ENCODE measurements around the gene PROSER2.

The PROSER2 gene

GRCh38 chr10:11864727-11865126 is 41.6 kb downstream of the PROSER2 start:
- no peaks in the 10 kb centered on the region for H3K27me3 Mint-ChIP-seq
- peaks cover 16% of the 10 kb centered on the region for H3K4me1 Mint-ChIP-seq
- H3K27ac Mint-ChIP-seq = peak overlapping the region; percentile 34

GRCh38 chr10:11865561-11865960 is 42.4 kb downstream of the PROSER2 start:
- H3K27ac Mint-ChIP-seq = no peak overlapping the region
- H3K9me3 Mint-ChIP-seq = no peaks in the 10 kb centered on the region

More at GRCh38 chr10:11864727-11865126, 41.6 kb downstream of the PROSER2 start:
- Mint-ChIP-seq H3K9me3 (no peaks in the 10 kb centered on the region), H3K36me3 (no peaks in the 10 kb centered on the region), H3K4me3 (no peak overlapping the region)
- ATAC-seq = no peak

GRCh38 chr10:11866199-11866925 is 43.2 kb downstream of the PROSER2 start:
- Mint-ChIP-seq H3K9me3 (no peaks in the 10 kb centered on the region), H3K4me3 (no peak overlapping the region), H3K36me3 (no peaks in the 10 kb centered on the region), H3K27me3 (no peaks in the 10 kb centered on the region), H3K27ac (no peak overlapping the region), H3K4me1 (peaks cover 16% of the 10 kb centered on the region)
- ATAC-seq = no peak

More at GRCh38 chr10:11865561-11865960, 42.4 kb downstream of the PROSER2 start:
- Mint-ChIP-seq H3K4me1 (peaks cover 16% of the 10 kb centered on the region), H3K36me3 (no peaks in the 10 kb centered on the region), H3K27me3 (no peaks in the 10 kb centered on the region), H3K4me3 (no peak overlapping the region)
- no peak for ATAC-seq

DNA sequence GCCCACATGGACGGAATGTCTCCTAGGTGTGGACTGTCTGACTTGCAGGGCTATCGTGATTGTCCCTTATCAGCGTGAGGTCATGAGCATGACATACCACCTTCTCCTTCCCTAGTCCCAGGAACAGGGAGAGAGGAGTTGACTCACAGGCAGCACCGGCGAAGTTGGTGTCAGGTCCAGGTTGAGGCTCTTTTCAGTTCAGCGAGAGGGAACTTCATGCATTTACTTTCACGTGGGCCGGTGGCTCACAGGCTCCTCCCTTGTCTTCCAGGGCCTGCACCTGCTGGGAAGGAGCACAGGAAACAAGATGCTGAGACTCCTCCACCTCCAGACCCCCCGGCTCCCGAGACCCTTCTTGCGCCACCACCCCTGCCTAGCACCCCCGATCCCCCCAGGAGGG is 46.1 kb downstream of the PROSER2 start:
- H3K4me1 Mint-ChIP-seq = peaks cover 3% of the 10 kb centered on the region
- no peak for ATAC-seq

GRCh38 chr10:11869743-11870460 is 46.7 kb downstream of the PROSER2 start:
- Mint-ChIP-seq H3K36me3 (no peaks in the 10 kb centered on the region), H3K9me3 (no peaks in the 10 kb centered on the region), H3K4me1 (peaks cover 5% of the 10 kb centered on the region), H3K4me3 (no peak overlapping the region), H3K27me3 (peaks cover 27% of the 10 kb centered on the region), H3K27ac (no peak overlapping the region)
- ATAC-seq = peak; percentile 71

More for the DNA sequence above, 46.1 kb downstream of the PROSER2 start:
- Mint-ChIP-seq H3K4me3 (no peak overlapping the region), H3K27me3 (peaks cover 20% of the 10 kb centered on the region), H3K36me3 (no peaks in the 10 kb centered on the region), H3K27ac (no peak overlapping the region), H3K9me3 (no peaks in the 10 kb centered on the region)

- no peak overlapping the region for H3K27ac Mint-ChIP-seq
- H3K36me3 Mint-ChIP-seq = no peaks in the 10 kb centered on the region
- H3K4me3 Mint-ChIP-seq = no peak overlapping the region
- H3K27me3 Mint-ChIP-seq = peaks cover 32% of the 10 kb centered on the region
- H3K4me1 Mint-ChIP-seq = peaks cover 7% of the 10 kb centered on the region
- ATAC-seq = no peak
- H3K9me3 Mint-ChIP-seq = no peaks in the 10 kb centered on the region
Measured at GRCh38 chr10:11870461-11870780, 47.3 kb downstream of the PROSER2 start.

DNA sequence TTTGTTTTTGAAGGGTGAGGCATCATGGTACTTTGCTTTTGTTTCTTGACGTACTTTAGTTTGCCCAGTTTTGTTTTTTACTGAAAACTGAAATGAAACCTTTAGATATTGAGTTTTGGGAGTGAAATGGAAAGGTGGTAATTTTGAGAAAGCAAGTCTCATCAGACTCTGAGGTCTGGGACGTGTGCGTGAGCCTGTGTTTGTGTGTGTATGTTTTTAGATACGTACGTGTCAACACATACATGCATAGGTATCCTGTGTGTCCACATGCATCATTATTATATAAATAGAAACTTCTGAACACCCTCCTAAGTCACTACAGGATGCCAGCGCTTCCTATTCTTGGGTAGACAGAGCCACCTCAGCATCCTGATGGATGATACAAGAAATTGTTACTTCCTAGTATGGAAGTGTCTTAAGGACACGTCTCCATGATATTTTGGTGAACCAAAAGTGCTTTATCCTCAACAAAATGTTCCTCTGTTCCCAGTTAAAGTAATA is 47.8 kb downstream of the PROSER2 start:
- H3K4me1 Mint-ChIP-seq = peaks cover 7% of the 10 kb centered on the region
- H3K4me3 Mint-ChIP-seq = no peak overlapping the region
- no peaks in the 10 kb centered on the region for H3K36me3 Mint-ChIP-seq
- H3K9me3 Mint-ChIP-seq = no peaks in the 10 kb centered on the region
- peaks cover 38% of the 10 kb centered on the region for H3K27me3 Mint-ChIP-seq
- no peak for ATAC-seq
- H3K27ac Mint-ChIP-seq = no peak overlapping the region

DNA sequence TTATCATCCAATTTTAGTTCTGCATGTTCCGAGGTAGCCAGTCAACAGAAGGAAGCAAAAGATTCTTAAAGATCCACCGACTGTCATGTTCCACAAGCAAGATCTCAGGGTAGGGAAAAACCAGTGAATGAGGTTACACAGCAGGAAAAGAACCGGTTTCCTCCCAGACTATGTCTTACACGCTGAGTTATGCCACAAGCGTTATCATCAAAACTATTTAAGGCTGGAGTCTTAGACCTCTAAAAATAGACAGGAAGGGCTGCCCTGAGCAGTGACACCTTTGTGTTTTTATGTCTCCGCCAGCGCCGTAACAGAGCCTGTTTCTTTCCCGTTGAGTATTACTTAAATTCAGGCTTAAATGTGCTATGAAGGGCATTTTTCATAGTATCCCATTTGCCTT is 48.3 kb downstream of the PROSER2 start:
- H3K27ac Mint-ChIP-seq = no peak overlapping the region
- no peak overlapping the region for H3K4me3 Mint-ChIP-seq
- peaks cover 7% of the 10 kb centered on the region for H3K4me1 Mint-ChIP-seq
- no peak for ATAC-seq
- no peaks in the 10 kb centered on the region for H3K36me3 Mint-ChIP-seq
- H3K27me3 Mint-ChIP-seq = peaks cover 39% of the 10 kb centered on the region
- H3K9me3 Mint-ChIP-seq = no peaks in the 10 kb centered on the region

DNA sequence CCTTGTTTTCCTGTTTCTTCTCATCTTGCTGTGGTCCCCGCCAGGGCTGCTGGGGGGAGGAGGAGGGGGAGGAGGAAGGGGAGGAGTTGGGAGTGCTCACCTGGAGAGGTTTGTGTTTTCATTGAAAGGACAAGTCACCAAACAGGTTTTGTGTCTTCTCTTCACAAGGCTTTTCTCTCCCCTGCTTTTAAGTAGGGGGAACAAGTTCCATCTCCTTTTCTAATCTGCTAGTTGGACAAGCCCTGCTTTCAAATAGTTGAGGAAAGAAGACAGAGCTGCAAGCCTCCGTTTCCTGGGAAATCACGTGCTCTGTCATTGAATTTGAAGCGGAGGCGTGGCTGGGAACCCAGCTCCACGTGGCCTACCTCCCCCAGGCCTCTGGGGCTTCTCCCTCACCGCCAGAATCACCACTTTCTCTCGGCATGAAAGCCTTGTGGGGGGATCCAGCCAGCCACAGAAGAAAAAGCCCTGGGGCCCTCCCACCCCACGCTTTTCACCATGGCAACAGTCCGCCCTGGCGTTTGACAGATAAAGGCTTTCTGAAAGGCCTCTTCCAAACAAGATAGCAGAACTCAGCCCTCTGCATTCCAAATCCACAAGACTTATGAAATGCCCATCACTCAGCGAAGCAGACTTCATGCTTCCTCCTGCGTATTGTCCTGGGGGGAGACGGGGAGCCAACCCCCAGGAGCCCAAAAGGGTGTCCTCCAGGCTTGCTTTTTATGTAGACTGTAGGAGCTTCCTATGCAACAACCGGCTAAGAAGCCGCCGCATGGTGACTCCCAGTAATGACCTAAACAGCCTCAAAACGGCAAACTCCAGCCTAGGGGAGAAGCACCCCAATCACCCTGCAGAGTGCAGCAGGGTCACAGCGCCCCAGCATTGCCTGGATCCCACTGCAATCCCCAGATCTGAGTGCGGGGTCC is 51.7 kb downstream of the PROSER2 start:
- H3K36me3 Mint-ChIP-seq = no peaks in the 10 kb centered on the region
- no peak overlapping the region for H3K27ac Mint-ChIP-seq
- no peaks in the 10 kb centered on the region for H3K9me3 Mint-ChIP-seq
- peak; percentile 74 for ATAC-seq
- H3K27me3 Mint-ChIP-seq = peaks cover 45% of the 10 kb centered on the region
- H3K4me1 Mint-ChIP-seq = peaks cover 7% of the 10 kb centered on the region
- peak overlapping the region; percentile 11 for H3K4me3 Mint-ChIP-seq

DNA sequence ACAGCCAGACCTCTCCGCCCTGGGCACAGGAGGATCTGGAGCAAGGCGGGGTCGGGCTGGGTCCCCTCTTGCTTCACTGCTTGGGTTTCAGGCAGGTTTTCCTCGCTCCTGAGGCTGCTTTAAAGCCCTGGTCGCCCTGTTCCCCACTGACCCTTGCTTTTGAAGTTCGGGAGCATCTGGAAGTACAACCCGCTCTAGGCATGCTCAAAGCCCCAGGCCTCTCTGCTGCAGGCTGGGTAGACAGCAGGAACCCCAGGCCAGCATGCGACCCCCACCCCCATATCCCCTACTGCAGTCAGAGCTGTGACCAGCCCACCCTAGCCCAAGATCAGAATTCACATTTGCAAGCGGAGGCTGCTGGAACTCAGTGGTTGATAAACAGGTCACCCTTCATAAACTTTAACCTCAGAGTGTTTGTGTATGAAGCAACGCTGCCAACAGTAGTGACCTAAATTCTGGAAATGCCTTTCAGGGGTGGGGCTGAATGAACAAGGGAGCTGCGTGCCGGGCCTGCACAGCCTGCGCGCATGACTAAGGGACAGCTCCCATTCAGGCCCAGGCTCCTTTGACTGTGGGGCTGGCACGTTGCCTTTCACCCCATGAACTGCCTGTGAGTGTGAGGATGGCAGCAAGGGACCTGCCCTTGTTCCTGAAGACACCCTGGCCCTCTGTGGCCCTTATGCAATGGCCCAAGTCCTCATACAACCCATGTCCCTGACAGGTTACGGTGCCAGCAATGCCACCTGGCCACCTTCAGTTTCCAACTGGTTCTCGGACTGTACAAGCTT is 52.5 kb downstream of the PROSER2 start:
- H3K27me3 Mint-ChIP-seq = peaks cover 51% of the 10 kb centered on the region
- no peak overlapping the region for H3K27ac Mint-ChIP-seq
- no peak for ATAC-seq
- H3K4me1 Mint-ChIP-seq = peaks cover 7% of the 10 kb centered on the region
- no peaks in the 10 kb centered on the region for H3K36me3 Mint-ChIP-seq
- no peaks in the 10 kb centered on the region for H3K9me3 Mint-ChIP-seq
- no peak overlapping the region for H3K4me3 Mint-ChIP-seq

DNA sequence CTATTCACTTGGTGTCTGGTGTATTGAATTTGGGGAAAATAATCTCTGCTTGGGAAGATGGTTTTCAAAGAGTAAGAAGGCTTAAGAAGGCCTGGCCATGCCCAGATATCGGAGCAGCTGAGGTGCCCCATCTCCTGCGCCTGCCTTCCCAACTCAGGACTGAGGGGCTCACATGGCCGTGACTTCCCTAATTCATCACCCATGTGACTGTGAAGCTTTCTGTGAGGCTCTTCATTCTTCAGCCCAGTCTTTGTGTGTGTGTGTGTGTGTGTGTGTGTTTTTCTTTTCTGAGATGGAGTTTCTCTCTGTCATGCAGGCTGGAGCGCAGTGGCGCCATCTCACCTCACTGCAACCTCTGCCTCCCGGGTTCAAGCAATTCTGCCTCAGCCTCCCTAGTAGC is 53.2 kb downstream of the PROSER2 start:
- H3K27me3 Mint-ChIP-seq = peaks cover 51% of the 10 kb centered on the region
- peaks cover 7% of the 10 kb centered on the region for H3K4me1 Mint-ChIP-seq
- H3K4me3 Mint-ChIP-seq = no peak overlapping the region
- H3K36me3 Mint-ChIP-seq = no peaks in the 10 kb centered on the region
- no peaks in the 10 kb centered on the region for H3K9me3 Mint-ChIP-seq
- no peak overlapping the region for H3K27ac Mint-ChIP-seq
- no peak for ATAC-seq

GRCh38 chr10:11876805-11877590 is 53.8 kb downstream of the PROSER2 start:
- no peaks in the 10 kb centered on the region for H3K9me3 Mint-ChIP-seq
- no peaks in the 10 kb centered on the region for H3K36me3 Mint-ChIP-seq
- no peak for ATAC-seq

DNA sequence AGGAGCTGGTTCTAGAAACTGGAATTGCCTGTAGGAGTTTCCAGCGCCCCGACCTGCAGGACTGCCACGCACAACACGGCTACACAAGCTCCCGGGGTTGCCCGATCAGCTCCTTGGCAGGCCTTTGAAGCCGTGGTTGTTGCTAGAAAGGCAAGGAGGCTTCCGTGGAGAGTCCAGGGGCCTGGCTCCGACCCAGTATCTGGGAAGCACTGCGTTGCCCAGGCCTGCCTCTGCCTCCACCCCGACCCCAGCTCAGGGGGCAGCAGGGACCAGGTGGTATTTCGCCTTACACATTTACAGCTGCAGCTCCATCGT is 54.4 kb downstream of the PROSER2 start:
- ATAC-seq = no peak
- peaks cover 47% of the 10 kb centered on the region for H3K27me3 Mint-ChIP-seq
- no peaks in the 10 kb centered on the region for H3K9me3 Mint-ChIP-seq
- no peaks in the 10 kb centered on the region for H3K36me3 Mint-ChIP-seq
- H3K4me1 Mint-ChIP-seq = peaks cover 7% of the 10 kb centered on the region
- H3K4me3 Mint-ChIP-seq = no peak overlapping the region
- H3K27ac Mint-ChIP-seq = no peak overlapping the region

More at GRCh38 chr10:11876805-11877590, 53.8 kb downstream of the PROSER2 start:
- Mint-ChIP-seq H3K4me3 (no peak overlapping the region), H3K4me1 (peaks cover 7% of the 10 kb centered on the region), H3K27me3 (peaks cover 51% of the 10 kb centered on the region), H3K27ac (no peak overlapping the region)

DNA sequence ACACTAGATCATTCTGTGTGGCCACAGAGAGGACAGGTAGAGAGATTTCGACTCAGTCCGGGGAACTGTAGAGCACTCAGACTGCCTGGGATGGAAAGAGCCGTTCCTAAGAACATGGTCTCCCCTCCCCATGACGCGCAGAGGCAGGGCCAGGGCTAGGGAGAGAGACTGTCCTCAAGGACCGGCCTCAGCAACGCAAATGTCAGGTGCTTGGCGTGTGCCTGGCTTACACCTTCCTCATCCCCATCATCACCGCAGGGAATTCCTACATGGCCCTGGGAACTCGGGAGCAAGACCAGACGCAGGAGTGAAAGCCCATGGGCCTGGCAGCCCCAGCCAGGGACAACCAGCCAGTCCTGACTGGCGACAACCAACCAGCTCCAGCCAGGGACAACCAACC is 55.6 kb downstream of the PROSER2 start:
- peaks cover 7% of the 10 kb centered on the region for H3K4me1 Mint-ChIP-seq
- no peak overlapping the region for H3K4me3 Mint-ChIP-seq
- no peaks in the 10 kb centered on the region for H3K9me3 Mint-ChIP-seq
- H3K27me3 Mint-ChIP-seq = peaks cover 35% of the 10 kb centered on the region
- no peak overlapping the region for H3K27ac Mint-ChIP-seq
- no peak for ATAC-seq
- no peaks in the 10 kb centered on the region for H3K36me3 Mint-ChIP-seq
